Measurements from ENCODE around the gene INTS11. TPM values are rescaled to one million over a fixed set of nuclear protein-coding genes. Genes with fewer than 3 reads are reported as not detected.

INTS11 gene
- total and polyA plus RNA-seq, 10 donors: 89.2 to 203 (median 102) TPM

GRCh38 chr1:1292442-1292779 lies 32.0 kb downstream of the INTS11 start:
- 83 to 93% (median 91%) methylated on average over 8 to 9 of the region's 9 CpGs for WGBS, 5 donors
- no peak overlapping the region for H3K27ac ChIP-seq
- peaks cover 0 to 21% (median 10%) of the 10 kb centered on the region in 6 donors for H3K4me1 ChIP-seq
- no peaks in the 10 kb centered on the region for H3K9me3 ChIP-seq
- TF ChIP-seq POLR2AphosphoS5 (IDR thresholded peaks at IDR 0.05): no peak
- no peak for TF ChIP-seq POLR2A (IDR thresholded peaks at IDR 0.05)
- TF ChIP-seq CTCF (IDR thresholded peaks at IDR 0.05 in 8 of 11, conservative IDR thresholded peaks at IDR 0.05 in 3 of 11): no peak
- peaks cover 0 to 45% (median 4%) of the 10 kb centered on the region in 6 donors for H3K36me3 ChIP-seq
- peak; percentile 66 for DNase-seq
- no peak overlapping the region for H3K4me3 ChIP-seq
- intact Hi-C loops (cut with DNase I; ENCODE audit: low total_unique reads): loop anchor here (2.0 kb wide), 1 partner anchor 170 kb away; no protein-coding TSS in a partner anchor
- peaks cover 0 to 6% (median 0%) of the 10 kb centered on the region in 7 donors for H3K27me3 ChIP-seq (replicated peaks in 1 of 7)

DNA sequence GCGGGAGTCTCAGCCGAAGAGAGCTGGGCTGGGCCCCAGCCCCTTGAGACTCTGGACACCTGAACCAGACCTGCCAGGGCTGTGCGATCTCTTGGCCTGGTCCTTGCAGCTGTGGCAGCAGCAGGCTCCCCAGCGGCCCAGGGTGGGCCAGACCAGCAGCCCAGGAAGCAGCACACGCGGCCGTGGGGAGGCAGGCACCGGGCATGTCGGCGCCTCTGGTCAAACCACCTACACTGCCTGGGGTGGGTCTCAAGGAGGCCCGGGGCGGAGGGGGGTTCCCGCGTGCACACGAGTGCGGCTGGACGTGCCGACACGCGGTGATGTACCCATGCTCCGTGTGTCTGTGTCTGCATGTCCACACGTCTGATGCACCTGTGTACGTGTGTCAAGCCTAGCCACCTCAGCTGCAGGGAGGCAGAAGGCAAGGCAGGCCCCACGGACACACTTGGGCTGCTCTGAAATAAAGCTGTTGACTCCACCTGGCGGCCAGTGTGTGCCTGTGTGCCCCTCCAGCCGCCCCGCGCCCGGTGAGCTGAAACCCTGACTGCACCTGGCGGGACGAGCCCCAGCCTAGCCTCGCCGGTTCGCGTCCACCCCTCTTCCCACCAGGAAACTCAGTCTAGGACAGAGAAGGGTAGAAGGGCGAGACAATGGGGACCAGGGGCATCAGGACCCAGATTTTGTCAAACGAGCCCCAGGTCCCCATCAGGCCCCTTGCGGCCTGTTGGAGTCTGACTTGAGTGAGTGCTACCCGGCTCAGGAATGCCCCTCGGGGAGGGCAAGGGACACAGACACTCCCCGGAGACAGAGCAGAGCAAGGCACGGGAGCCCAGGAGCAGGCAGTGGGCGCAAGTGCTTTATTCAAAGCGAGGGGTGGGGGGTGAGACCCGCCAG lies 32.7 kb downstream of the INTS11 start:
- peak; percentile 92 for DNase-seq
- H3K36me3 ChIP-seq: peaks cover 0 to 42% (median 4%) of the 10 kb centered on the region in 6 donors
- H3K4me3 ChIP-seq: no peak overlapping the region
- no peak overlapping the region for H3K27ac ChIP-seq
- WGBS, 5 donors: 39 to 72% (median 52%) methylated on average over 34 to 45 of the region's 45 CpGs
- intact Hi-C loops (cut with DNase I; ENCODE audit: low total_unique reads): loop anchor here (2.0 kb wide), 1 partner anchor 169 kb away; no protein-coding TSS in a partner anchor
- H3K9me3 ChIP-seq: no peaks in the 10 kb centered on the region
- peak; percentile 63 to 85 (median 78) for TF ChIP-seq CTCF (IDR thresholded peaks at IDR 0.05 in 8 of 11, conservative IDR thresholded peaks at IDR 0.05 in 3 of 11)
- no peak for TF ChIP-seq POLR2A (IDR thresholded peaks at IDR 0.05)
- peak; percentile 37 to 58 (median 39) for TF ChIP-seq POLR2AphosphoS5 (IDR thresholded peaks at IDR 0.05)
- peaks cover 0 to 22% (median 10%) of the 10 kb centered on the region in 6 donors for H3K4me1 ChIP-seq
- H3K27me3 ChIP-seq (replicated peaks in 1 of 7): peaks cover 0 to 12% (median 0%) of the 10 kb centered on the region in 7 donors

GRCh38 chr1:1291023-1291528 lies 33.4 kb downstream of the INTS11 start:
- peaks cover 0 to 30% (median 13%) of the 10 kb centered on the region in 6 donors for H3K4me1 ChIP-seq
- TF ChIP-seq CTCF (IDR thresholded peaks at IDR 0.05 in 8 of 11, conservative IDR thresholded peaks at IDR 0.05 in 3 of 11) (no peak), POLR2AphosphoS5 (IDR thresholded peaks at IDR 0.05) (peak in 1 of 3 donors; percentile 7)
- H3K27ac ChIP-seq: no peak overlapping the region
- H3K4me3 ChIP-seq: no peak overlapping the region
- H3K9me3 ChIP-seq: no peaks in the 10 kb centered on the region
- intact Hi-C loops (cut with DNase I; ENCODE audit: low total_unique reads): no loop called here
- 60 to 95% (median 73%) methylated on average over 1 to 28 of the region's 28 CpGs for whole genome bisulfite sequencing, 5 donors
- peaks cover 0 to 19% (median 0%) of the 10 kb centered on the region in 7 donors for H3K27me3 ChIP-seq (replicated peaks in 1 of 7)
- DNase-seq: no peak
- peaks cover 0 to 35% (median 4%) of the 10 kb centered on the region in 6 donors for H3K36me3 ChIP-seq

GRCh38 chr1:1290238-1290731 lies 34.2 kb downstream of the INTS11 start:
- Histone ChIP-seq H3K36me3 (peaks cover 0 to 27% (median 2%) of the 10 kb centered on the region in 6 donors), H3K9me3 (no peaks in the 10 kb centered on the region), H3K4me1 (peaks cover 0 to 33% (median 14%) of the 10 kb centered on the region in 6 donors), H3K27ac (no peak overlapping the region), H3K27me3 (replicated peaks in 1 of 7) (peaks cover 0 to 27% (median 0%) of the 10 kb centered on the region in 7 donors), H3K4me3 (no peak overlapping the region)
- TF ChIP-seq POLR2A (IDR thresholded peaks at IDR 0.05) (no peak), CTCF (IDR thresholded peaks at IDR 0.05 in 8 of 11, conservative IDR thresholded peaks at IDR 0.05 in 3 of 11) (peak; percentile 47 to 81 (median 70))
- peak; percentile 91 for DNase-seq
- intact Hi-C loops (cut with DNase I; ENCODE audit: low total_unique reads): no loop called here
- 24 to 71% (median 57%) methylated on average over 5 to 15 of the region's 15 CpGs for WGBS, 5 donors
